GM12801 (cell line): ENCODE data around the gene RIMS4.

Source experiments
- CTCF ChIP-seq: IDR thresholded peaks from one replicate; pipeline ENCODE4 v1.5.1; 2011; ENCODE audit warnings: control low read depth; ENCODE audit not compliant: insufficient read length; ENCODE audit errors: extremely low read depth

The RIMS4 gene

GRCh38 chr20:44743916-44744655 is 66.3 kb downstream of the RIMS4 start:
- TF ChIP-seq CTCF: no peak

- TF ChIP-seq CTCF: no peak
Measured at GRCh38 chr20:44743080-44743701, 67.2 kb downstream of the RIMS4 start.

DNA sequence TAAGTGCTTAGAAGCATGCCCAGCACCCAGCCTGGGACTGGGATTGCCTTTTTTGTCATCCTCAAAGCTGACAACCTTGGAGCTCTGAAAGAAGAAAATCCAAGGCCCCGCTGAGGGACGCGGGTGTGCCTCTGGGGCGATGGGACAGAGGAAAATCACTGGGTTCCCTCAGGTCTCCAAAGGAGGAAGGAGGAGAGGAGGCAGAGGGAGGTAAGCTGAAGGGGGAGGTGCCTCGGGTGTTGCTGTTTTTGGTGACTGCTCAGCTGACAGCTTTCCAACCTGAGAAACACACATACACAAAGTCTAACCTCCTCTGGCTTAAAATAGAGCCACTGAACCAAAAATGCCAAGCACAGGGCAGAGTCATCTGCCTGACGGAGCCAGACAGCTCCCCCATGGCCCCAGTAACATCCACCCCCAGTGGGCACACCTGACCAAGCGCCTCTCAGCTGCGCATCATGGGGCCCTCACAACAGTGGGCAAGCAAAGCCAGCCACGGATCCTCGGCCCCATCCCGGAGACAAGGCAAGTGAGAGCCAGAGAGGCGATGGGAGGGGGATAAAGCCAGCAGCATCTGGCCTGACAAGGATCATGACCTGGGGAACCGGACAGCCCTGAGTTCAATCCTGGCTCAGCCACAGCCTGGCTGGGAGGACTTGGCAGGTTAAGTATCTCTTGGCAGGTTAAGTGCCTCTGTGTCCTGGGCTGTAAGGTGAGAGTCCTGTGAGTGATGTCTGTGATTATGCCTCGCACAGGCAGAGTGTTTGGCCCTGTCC is 67.9 kb downstream of the RIMS4 start:
- TF ChIP-seq CTCF: no peak

GRCh38 chr20:44739942-44740341 is 70.4 kb downstream of the RIMS4 start:
- no peak for TF ChIP-seq CTCF

- TF ChIP-seq CTCF: no peak
Measured at GRCh38 chr20:44738813-44739477, 71.4 kb downstream of the RIMS4 start.

- no peak for TF ChIP-seq CTCF
Measured at GRCh38 chr20:44737116-44737515, 73.2 kb downstream of the RIMS4 start.
